HG03354 (cell line): ENCODE data around the gene NKX2-4.
"Not testable (repeated sequence)": the region's sequence is repeated elsewhere in the genome, so short reads cannot be mapped to it uniquely, and the experiment has no call there.

ENCODE experiments used
- ATAC-seq: cut with Tn5 transposase; IDR thresholded peaks from one replicate; pipeline ENCODE4 v1.9.1; 2021; ENCODE audit warnings: mild to moderate bottlenecking; ENCODE audit not compliant: unreplicated experiment, poor library complexity, severe bottlenecking

Gene NKX2-4

GRCh38 chr20:21397341-21398108, at the start of gene NKX2-4:
NKX2-4 (minus strand) TSS chr20:21397526; CDS start chr20:21397399, 127 bp downstream.
- no peak for ATAC-seq

- no peak for ATAC-seq
Measured at GRCh38 chr20:21437816-21438215, 40.5 kb upstream of the NKX2-4 start.

DNA sequence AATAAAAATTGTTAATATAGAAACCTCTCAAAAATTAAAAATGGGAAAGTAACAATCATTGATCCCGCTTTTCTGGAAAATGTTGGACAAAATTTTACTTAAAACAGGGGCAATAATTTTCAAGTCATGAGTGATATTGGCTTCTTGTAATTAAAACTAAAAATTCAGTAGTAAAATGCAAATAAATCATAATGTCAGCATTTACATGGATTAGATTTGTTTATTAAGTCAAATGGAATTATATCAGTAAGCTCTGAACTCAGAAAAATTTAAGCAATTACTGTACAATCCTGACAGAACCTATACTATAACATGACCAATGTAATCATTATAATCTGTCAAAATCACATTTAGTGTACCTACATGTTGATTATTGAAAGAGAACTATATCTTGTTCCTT, 39.9 kb upstream of the NKX2-4 start:
- ATAC-seq = no peak

DNA sequence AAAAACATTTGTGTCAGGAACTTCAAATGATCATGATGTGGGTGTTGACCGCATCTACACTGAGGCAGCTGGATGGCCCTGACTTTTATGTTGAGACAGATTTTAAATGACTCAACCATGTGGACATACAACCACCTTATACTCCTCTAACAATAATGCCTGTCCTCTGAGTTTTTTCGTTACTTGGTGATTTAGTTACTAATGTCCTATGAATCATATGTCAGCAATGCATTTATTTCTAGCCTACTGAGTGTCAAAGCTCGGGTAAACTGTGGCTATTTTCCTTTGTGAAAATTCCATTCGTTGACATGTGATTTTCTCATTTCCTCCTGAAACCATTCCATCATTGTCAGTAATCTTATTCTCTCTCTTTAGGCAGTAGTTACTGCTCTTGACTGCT, 38.9 kb upstream of the NKX2-4 start:
- no peak for ATAC-seq

DNA sequence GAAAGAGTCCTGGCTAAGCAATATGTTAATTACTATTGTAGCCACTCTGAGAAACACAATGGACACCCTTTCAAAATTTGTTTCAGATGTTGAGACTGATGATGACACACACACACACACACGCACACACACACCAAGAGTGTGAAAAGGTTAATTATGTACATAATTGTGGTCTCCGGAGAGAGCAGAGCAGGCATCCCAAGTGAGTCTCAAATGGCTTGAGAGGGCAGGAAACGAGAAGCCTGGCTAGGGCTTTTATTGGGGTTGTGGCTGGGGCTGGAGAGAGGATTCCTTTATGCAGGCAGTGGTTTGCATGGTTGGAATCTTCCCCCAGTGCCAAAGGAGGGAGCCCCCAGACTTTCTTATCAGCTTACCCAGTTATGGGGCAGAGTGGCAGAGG, 38.2 kb upstream of the NKX2-4 start:
- no peak for ATAC-seq

- no peak for ATAC-seq
Measured at GRCh38 chr20:21433329-21433890, 36.1 kb upstream of the NKX2-4 start.

GRCh38 chr20:21432911-21433310, 35.6 kb upstream of the NKX2-4 start:
- ATAC-seq = no peak

DNA sequence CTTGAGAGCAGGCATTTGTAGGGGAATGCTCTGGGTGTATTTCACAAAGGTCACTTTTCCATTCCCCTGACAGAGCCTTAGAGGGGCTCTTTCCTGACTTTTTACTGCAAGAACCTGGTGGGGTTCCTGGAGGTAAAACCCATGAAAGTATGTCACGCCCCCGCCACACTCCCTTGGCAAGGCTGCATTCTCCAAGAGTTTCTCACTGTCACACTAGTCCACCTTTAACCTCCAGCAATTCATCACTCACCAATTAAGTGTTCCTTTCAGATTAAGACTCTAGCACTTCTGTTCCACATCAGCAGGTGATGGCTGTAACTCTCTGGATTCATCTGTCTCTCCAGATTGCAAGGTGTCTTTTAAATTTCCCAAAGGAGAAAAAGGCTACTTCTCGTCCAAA, 32.7 kb upstream of the NKX2-4 start:
- no peak for ATAC-seq

DNA sequence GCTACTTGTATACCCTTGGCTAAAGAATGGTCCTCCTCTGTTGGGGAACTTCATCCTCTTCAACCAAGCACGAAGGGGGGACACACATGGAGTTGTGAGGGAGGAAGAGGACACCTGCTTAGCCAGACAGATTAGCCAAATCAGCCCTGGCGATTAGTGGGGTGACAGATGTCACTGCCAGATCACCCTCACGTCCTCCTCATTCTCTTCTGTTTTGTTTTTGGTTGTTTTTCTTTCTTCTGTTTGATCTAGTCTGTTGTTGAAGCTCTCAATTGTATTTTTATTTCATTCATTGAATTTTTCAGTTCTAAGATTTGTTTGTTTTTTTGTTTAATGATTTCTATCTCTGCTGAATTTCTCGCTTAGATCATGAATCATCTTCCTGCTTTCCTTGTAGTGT, 27.5 kb upstream of the NKX2-4 start:
- ATAC-seq = no peak

GRCh38 chr20:21423712-21424111, 26.4 kb upstream of the NKX2-4 start:
- ATAC-seq = not testable (repeated sequence)

DNA sequence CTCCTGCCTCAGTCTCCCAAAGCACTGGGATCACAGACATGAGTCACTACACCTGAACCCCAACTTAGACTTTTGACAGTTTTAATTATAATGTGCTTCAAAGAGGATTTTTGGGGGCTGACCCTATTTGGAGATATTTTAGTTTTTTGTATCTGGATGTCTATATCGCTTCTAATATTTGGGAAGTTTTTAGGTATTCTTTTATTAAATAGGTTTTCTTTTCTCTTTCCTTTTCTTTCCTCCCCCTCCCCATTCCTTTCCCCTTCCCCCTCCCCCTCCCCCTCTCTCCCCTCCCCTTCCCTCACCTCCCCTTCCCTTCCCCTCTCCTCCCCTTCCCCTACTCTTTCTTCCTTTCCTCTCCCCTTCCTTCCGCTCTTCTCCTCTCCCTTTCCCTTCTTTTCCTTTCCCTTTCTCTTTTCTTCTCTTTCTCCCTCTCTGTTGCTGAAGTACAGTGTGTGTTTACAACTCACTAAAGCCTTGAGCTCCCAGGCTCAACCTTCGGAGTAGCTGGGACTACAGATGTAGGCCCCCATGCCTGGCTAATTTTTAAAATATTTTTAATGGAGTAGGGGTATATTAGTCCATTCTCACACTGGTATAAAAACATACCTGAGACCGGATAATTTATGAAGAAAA, 24.4 kb upstream of the NKX2-4 start:
- no peak for ATAC-seq

- not testable (repeated sequence) for ATAC-seq
Measured at GRCh38 chr20:21419147-21419546, 21.8 kb upstream of the NKX2-4 start.

DNA sequence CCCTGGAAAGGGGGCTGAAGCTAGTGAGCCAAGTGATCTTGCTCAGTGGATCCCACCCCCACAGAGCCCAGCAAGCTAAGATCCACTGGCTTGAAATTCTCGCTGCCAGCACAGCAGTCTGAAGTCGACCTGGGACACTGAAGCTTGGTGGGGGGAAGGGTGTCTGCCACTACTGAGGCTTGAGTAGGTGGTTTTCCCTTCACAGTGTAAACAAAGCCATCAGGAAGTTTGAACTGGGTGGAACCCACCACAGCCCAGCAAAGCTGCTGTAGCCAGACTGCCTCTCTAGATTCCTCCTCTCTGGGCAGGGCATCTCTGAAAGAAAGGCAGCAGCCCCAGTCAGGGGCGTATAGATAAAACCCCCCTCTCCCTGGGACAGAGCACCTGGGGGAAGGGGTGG, 16.7 kb upstream of the NKX2-4 start:
- ATAC-seq = not testable (repeated sequence)

DNA sequence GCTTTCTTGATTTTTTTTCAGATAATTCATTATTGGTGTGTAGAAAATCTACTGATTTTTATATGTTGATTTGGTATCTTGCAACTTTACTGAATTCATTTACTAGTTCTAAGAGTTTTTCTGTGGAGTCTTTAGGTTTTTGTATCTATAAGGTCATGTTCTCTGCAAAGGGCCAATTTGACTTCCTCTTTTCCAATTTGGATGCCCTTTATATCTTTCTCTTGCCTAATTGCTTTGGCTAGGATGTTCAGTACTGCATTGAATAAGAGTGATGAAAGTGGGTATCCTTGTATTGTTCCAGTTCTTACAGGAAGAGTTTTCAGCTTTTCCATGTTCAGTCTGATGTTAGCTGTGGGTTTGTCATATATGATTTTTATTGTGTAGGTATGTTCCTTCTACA, 14.4 kb upstream of the NKX2-4 start:
- no peak for ATAC-seq

DNA sequence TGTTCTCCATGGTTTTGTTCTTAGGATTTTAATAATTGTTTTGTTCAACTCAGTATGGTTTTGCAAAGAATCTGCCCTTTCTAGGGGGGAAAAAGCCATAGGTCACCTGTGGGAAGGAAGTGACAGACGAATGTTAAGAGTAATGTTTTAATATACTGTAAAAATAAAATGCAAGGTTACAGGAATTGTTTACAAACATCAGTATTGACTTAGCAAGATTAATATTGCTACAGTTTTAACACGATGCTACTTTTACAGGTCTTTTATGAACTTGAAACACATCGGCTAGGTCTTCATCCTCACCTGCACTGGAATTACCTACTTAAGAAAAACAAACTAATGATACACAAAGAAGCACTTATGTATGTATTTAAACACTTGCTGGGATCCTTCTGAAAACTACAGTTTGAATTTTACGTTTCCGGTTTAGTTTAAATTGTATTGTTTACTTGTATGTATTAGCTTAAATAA, 1.7 kb upstream of the NKX2-4 start:
- ATAC-seq = no peak

DNA sequence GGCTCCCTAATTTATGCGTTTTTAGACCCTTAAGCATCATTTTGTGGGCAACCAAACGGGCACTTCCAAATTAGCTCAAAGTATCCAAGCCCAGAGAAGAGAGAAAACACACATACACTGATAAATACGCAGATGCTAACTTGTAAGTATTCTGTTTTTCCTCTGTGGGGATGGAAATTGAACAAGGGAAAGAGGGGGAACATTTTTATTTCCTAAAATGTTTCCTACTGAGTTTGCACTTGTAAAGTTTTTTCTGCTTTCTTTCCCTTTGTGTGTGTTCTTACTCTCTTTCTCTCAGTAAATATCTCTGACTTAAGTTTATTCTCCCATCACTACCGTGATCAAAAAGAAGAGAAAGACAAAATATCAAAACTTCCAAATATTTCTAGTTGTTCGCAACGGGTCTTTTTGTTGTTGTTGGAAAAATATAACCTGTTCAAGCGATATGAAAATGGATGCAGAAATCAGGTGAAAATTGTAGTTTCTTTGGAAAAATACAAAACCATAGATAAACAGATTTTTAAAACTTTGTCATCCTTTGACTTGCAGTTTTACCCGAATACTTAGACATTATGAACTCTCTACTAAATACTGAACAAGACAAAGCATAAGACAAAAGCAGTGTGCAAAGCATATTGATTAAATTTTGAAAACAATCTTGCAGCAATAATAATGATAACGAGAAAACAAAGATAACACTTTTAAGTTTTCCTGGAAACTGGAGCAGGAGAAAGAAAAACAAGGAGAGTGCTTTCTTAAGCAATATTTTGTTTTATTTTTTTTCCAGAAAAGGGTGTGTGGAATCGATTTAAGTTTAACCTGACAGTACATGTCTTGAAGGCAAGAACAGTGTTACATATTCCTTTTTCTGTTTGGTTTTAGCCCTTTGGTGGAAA, 1.0 kb upstream of the NKX2-4 start:
- no peak for ATAC-seq

GRCh38 chr20:21396599-21397340, 556 bp downstream of the NKX2-4 start:
- ATAC-seq = peak; percentile 40

DNA sequence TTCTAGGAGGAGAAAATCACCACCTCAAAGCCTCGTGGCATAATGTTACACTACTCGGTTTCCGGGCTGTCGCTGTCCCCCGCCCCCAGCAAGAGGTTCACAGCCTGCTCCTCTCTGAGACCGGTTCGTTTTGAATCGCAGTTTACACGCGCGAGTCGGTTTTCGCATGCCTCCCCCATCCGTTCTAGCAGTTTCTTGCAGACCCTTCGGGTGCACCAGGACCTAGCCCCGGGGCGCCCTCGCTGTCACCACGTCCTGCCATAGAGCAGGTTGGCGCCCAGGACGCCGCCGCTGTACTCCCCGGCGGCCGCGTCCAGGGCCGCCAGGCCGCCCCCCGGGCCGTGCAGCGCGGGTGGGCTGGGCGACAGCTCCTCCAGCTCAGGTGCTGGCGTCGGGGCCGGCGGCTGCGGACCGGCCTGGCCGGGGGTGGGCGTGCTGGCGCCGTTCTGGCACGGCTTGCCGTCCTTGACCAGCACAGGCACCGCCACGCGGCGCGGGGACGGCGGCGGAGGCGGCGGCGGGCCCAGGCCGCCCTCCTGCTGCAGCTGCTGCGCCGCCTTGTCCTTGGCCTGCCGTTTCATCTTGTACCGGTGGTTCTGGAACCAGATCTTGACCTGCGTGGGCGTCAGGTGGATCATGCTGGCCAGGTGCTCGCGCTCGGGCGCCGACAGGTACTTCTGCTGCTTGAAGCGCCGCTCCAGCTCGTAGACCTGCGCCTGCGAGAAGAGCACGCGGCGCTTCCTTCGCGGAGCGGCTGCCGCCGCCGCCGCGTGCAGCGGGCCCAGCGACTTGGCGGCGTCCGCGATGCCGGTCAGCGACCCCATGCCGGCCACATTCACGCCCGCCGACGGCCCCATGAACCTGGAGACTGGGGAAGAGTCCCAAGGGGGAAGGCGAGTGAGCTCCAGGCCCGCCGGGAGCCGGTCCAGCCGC, 1.4 kb downstream of the NKX2-4 start:
- ATAC-seq = peak; percentile 32
